Dedifferentiated amniotic fluid mesenchymal stem cell (primary cell): ENCODE data around the gene TBX21.
A peak's percentile ranks its signal among the peaks of the same experiment; 100 is the strongest.

Experiments used
- DNase-seq: peaks from one replicate; pipeline ENCODE4 v3.0.0-alpha.2; 2016; ENCODE audit errors: extremely low spot score

TBX21 gene

DNA sequence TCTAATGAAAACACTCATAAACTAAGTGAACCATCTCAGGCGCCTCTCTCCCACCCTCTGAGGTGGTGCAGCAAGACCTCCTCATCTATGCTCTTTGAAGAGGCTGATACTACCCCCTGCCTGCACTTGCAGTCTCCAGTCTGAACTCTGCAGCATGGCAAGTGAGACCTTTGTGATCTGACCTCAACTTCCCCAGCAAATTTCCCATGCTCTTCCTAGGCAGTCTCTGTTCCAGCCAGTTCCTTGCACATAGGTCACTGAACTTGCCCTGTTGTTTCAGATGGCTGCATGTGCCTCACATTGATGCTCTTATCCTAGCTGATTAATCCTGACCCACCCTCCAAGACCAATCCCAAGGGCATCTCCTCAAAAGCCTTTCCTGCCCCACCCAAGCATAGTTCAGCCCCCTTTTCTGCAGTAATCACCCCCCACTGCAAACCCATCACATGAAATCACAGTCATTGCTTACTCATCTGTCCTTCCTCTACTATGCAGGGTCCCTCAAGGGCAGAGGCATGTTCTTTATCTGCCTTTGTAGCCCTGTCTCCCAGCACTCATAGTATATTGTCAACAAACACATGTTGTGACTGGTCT is 42.0 kb downstream of the TBX21 start:
- no peak for DNase-seq

DNA sequence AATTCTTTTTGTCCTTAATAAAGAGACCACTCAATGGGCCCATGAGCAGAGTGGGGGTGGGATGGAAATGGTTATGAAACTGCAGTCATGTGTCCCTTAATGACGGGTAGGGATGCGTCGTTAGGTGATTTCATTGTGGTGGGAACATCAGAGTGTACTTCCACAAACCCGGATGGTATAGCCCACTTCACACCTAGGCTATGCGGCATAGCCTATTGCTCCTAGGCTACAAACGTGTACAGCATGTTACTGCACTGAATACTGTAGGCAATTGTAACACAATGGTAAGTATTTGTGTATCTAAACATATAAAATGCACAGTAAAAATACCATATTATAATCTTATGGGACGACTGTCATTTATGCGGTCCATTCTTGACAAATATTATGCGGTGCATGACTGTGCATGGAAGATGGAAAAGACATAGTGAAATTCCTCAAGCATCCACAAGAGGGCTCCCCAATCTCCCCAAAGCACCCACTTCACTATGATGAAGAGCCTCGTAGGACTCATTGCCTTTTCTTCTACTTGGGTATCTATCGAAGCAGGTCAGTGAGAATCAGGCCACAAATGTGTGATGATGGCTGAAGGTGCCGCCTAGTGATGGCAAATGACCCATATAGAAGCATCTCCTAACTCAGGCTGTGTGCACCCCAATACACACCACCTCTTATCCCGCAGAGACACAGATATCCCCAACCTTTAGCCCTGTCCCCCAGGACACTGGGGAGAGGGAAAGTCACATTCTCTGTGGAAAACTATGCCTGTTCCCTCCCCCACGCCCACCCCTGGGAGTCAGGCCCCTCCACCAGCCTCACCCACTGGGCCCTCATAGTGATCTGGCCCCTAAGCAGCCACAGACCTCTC is 43.5 kb downstream of the TBX21 start:
- DNase-seq: peak; percentile 20

DNA sequence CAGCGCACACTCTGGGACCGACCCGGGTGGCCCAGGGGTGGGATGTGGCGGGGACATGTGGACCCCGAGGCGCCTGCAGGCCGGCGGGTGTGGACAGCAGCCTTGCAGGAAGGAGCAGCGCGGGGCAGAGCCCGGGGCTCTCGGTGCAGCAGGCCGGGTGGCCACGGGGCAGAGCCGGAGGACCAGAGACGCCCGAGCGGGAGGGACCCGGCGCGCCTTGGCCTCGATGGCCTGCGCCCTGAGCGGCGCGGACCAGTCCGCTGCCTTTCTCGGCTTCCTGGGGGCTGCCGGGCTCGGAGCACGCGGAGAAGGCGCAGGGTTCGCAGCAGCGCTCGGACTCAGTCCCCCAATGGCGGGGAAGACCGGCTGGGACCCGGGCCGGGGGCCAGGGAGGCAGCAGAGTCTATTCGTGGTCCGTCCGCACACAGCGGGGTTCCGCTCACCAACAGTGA is 45.2 kb downstream of the TBX21 start:
- no peak for DNase-seq

DNA sequence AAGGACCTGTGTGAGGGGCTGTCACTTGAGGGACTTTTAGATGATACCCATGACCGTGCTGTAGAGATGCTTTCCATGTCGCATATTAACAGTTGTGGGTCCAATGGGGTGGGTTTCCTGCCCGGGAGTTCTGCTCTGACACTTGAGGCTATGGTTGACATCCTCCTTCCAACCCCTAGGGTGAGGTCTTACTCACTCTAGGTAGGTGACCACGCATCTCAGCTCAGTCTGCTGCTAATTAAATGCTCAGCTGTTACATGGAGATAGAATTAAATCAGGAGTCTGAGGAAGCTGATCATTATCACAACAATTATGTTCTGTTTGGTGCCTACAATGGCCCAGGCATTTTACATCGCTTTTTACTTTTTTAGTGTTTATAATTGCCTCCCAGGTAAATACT is 48.4 kb downstream of the TBX21 start:
- no peak for DNase-seq

DNA sequence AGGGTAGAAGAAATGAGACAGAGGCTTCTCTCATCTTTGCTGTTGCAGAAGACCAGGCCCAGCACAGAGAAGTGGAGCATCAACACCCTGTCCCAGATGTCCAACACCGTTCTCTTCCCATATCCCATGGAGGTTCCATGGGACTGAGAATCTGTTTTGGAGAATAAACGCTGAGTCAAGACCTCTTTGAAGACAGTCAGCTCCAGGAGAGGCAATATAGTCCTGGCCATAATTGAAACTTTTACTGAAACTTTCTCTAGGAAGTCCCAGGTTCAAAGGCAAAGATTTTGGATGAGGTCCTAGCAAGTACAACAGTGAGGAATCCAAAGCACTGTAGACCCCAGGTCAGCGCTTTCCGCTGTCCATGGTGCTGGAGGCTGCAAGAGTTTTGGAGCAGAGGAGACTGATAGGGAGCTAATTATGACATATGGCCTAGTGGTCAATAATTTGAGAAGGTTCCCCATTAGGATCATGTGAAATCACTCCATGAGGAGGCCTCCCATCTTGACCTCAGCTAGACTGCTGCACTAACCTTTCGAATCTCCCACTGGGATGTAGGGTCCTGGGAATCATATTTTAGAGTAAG is 52.6 kb downstream of the TBX21 start:
- DNase-seq: no peak

DNA sequence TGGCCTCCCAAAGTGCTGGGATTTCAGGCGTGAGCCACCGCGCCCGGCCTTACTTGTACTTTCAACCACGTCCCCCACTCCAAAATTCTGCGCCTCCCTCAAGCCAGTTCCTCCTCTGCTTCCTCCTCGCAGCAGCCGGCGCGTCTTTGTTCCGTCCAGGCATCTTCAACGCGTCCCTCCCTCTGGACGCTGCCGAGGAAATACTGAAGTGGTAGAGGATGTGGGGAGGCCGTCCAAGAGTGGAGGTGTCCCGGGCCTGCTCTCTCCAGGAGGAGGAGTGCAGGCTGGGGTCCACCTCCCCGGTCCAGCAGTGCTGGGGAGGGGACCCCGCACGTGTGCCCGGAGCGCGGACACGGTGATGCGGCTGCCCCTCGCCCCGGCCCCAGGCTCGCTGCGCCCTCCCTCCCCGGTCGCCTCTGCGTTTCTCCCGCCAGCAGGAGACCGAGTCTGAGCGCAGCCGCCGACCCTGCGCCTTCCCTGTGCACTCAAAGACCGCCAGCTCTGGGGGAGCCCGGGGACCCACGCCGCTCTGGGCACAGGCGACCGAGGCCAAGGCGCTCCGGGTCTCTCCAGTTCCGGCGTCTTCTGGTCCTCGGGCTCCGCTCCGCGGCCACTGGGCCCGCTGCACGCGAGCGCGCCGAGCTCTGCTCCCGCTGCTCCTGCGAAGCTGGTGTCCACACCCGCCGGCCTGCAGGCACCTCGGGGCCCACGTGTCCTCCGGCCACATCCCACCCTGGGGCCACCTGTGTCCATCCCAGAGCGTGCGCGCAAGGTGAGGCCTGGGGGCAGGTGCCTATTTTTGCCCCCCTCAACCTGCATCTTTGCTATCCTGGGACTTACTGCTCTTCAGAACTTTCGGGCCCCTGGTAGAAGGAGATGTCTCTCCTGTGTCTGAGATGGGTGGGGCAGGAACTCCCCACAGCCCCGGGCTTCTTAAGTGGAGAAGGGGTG is 56.9 kb downstream of the TBX21 start:
- DNase-seq: no peak

DNA sequence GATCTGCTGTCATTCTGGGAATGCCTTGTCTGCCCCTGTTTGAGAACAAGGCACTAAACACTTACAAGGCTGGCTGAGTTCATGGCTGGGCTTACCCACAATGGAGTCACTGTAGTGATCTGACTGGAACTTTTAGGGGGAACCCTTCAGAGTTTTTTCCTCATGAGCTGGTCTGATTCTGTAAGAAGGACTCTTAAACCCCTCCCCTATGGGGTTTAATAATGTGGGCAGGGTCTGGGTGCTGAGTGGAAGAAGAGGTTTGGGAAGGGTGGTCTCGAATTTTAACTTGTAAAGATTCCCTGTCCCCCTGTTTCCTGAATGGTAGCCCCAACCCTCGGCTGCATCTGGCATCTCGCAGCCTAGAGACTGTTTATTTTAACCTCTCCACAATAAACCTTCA is 58.0 kb downstream of the TBX21 start:
- no peak for DNase-seq

DNA sequence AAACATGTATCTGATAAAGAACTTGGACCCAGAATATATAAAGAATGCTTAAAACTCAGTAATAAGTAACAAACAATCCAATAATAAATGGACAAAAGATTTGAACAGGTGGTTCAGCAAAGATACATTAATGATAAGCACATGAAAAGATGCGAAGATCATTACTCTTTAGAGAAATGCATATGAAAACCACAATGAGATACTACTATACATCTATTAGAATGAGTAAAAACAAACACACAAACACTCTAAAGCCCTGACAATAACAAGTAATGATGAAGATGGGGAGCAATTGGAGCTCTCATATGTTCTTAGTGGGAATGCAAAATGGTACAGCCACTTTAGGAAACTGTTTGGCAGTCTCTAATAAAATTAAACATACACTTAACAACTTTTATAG is 59.4 kb downstream of the TBX21 start:
- DNase-seq: no peak

DNA sequence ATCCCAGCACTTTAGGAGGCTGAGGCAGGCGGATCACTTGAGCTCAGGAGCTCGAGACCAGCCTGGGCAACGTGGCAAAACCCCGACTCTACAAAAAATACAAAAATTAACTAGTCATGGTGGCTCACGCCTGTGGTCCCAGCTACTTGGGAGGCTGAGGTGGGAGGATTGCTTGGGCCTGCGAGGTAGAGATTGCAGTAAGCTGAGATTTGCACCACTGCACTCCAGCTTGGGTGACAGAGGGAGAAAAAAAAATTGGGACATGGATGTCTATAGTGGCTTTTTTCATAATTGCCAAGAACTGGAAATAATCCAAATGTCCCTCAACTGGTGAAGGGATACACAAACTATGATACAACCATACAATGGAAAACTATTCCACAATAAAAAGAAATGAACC is 59.9 kb downstream of the TBX21 start:
- no peak for DNase-seq
